ENCODE measurements around the gene CDK4.

GRCh38 chr12:57712701-57713100 lies 39.4 kb downstream of the CDK4 start:
- TF ChIP-seq CTCF (IDR thresholded peaks at IDR 0.05) (no peak), POLR2A (IDR thresholded peaks at IDR 0.05) (no peak)

Data from Peyer's patch (tissue), 4 donors.